HepG2 (cell line): ENCODE results near the gene TNFRSF25. TPM values are rescaled to one million over a fixed set of nuclear protein-coding genes. Genes with fewer than 3 reads are reported as not detected.

Experiments
- AGO1 ChIP-seq: fragments of 200-400 bp; formaldehyde crosslinking; IDR thresholded peaks from 2 replicates; pipeline ENCODE4 v1.6.1; 2017; ENCODE audit warnings: mild to moderate bottlenecking, low read depth, low read length, moderate library complexity; ENCODE audit not compliant: poor library complexity, severe bottlenecking
- BCL6 ChIP-seq: IDR thresholded peaks from 2 replicates; pipeline ENCODE4 v1.6.1; 2016; ENCODE audit warnings: missing genetic modification reagents, missing compliant biosample characterization
- HDAC2 ChIP-seq: sonication (generic); formaldehyde crosslinking; IDR thresholded peaks from 2 replicates; pipeline ENCODE4 v1.4.0; 2020; ENCODE audit warnings: missing genetic modification reagents
- NFE2 ChIP-seq: sonication (generic); formaldehyde crosslinking; IDR thresholded peaks from 2 replicates; pipeline ENCODE4 v1.4.0; 2020; ENCODE audit warnings: missing genetic modification reagents
- NFKBIZ ChIP-seq: IDR thresholded peaks from 2 replicates; pipeline ENCODE4 v1.6.1; 2018; ENCODE audit warnings: missing genetic modification reagents, missing compliant biosample characterization
- PITX1 ChIP-seq: sonication (generic); formaldehyde crosslinking; IDR thresholded peaks from 2 replicates; pipeline ENCODE4 v1.5.1; 2020; ENCODE audit warnings: mild to moderate bottlenecking, missing genetic modification reagents
- SAP130 ChIP-seq: IDR thresholded peaks from 2 replicates; pipeline ENCODE4 v1.6.1; 2016; ENCODE audit warnings: low read depth
- SIN3B ChIP-seq: fragments of 150-350 bp; IDR thresholded peaks from 2 replicates; pipeline ENCODE4 v1.6.1; 2014; ENCODE audit warnings: low read length
- ZBTB42 ChIP-seq: sonication (generic); formaldehyde crosslinking; IDR thresholded peaks from 2 replicates; pipeline ENCODE4 v1.5.0; 2020; ENCODE audit warnings: mild to moderate bottlenecking, missing genetic modification reagents
- ZNF160 ChIP-seq: sonication (generic); formaldehyde crosslinking; IDR thresholded peaks from 2 replicates; pipeline ENCODE4 v1.8.0; 2022; ENCODE audit warnings: mild to moderate bottlenecking, inconsistent platforms, missing genetic modification reagents
- ZNF253 ChIP-seq: sonication (generic); formaldehyde crosslinking; IDR thresholded peaks from 2 replicates; pipeline ENCODE4 v1.8.0; 2022; ENCODE audit warnings: mild to moderate bottlenecking, missing genetic modification reagents, borderline replicate concordance
- ZNF274 ChIP-seq: sonication (generic); formaldehyde crosslinking; IDR thresholded peaks from 2 replicates; pipeline ENCODE4 v1.5.1; 2020; ENCODE audit warnings: mild to moderate bottlenecking, missing genetic modification reagents
- ZNF317 ChIP-seq: sonication (generic); formaldehyde crosslinking; IDR thresholded peaks from 2 replicates; pipeline ENCODE4 v1.5.0; 2020; ENCODE audit warnings: mild to moderate bottlenecking, missing genetic modification reagents
- ZNF558 ChIP-seq: sonication (generic); formaldehyde crosslinking; IDR thresholded peaks from 2 replicates; pipeline ENCODE4 v1.9.0; 2022; ENCODE audit warnings: mild to moderate bottlenecking, missing genetic modification reagents, borderline replicate concordance
- ZNF572 ChIP-seq: sonication (generic); formaldehyde crosslinking; IDR thresholded peaks from 2 replicates; pipeline ENCODE4 v1.5.1; 2020; ENCODE audit warnings: mild to moderate bottlenecking, missing genetic modification reagents
- ZNF687 ChIP-seq: sonication (generic); formaldehyde crosslinking; IDR thresholded peaks from 2 replicates; pipeline ENCODE4 v1.5.1; 2020; ENCODE audit warnings: mild to moderate bottlenecking, missing genetic modification reagents, moderate library complexity
- ZNF75D ChIP-seq: sonication (generic); formaldehyde crosslinking; IDR thresholded peaks from 2 replicates; pipeline ENCODE4 v1.8.1; 2023; ENCODE audit warnings: missing genetic modification reagents, mild to moderate bottlenecking, borderline replicate concordance
- polyA plus RNA-seq, 8 experiments: library from polyadenylated mRNA; depleted of rRNA in 3 of 8; stranded (reverse) in 7 of 8; unstranded in 1 of 8; fragments of >200 nt; fragmentation: Illumina TruSeq in 4 of 8; extraction: Trizol in 4 of 8; gene quantifications; 2 replicates each; pipeline versions ENCODE4 v1.2.1 to v1.2.3, GENCODE V29; 2011 to 2016; ENCODE audit warnings: low read depth in 4 of 8, missing spikeins in 1 of 8, mixed read lengths in 1 of 8; ENCODE audit not compliant: insufficient read depth in 1 of 8
- total RNA-seq, 5 experiments: library from RNA; depleted of rRNA; stranded (reverse); fragments of >200 nt; fragmentation: Illumina TruSeq; extraction: Trizol; gene quantifications; 2 replicates each; pipeline ENCODE4 v1.2.3, GENCODE V29; 2016; ENCODE audit warnings: low read depth in 1 of 5
- TF ChIP-seq, protein P1 (sequence below): sonication (generic); formaldehyde crosslinking; IDR thresholded peaks from 2 replicates; pipeline ENCODE4 v1.8.0; 2022; ENCODE audit warnings: mild to moderate bottlenecking, missing genetic modification reagents
- TF ChIP-seq, protein P2 (sequence below): sonication (generic); formaldehyde crosslinking; conservative IDR thresholded peaks from 2 replicates; pipeline ENCODE4 v1.4.0; 2020; ENCODE audit warnings: mild to moderate bottlenecking, missing genetic modification reagents, moderate library complexity

TNFRSF25 gene
- total and polyA plus RNA-seq, 2 of the 13 experiments (the other 11 are each of a cell fraction or from before 2014, with no cell fraction given): 1.4 to 1.5 TPM

- TF ChIP-seq ZNF572 (CRISPR knock-in tag) (no peak; the same call in 1 of the 2 replicates), ZNF274 (CRISPR knock-in tag) (no peak), NFKBIZ (CRISPR knock-in tag) (no peak), SIN3B (no peak), SAP130 (CRISPR knock-in tag) (peak; percentile 16; the same call in 1 of the 2 replicates), HDAC2 (CRISPR knock-in tag) (0 out of 2 replicates have a peak, but pooled peaks have one; percentile 7), ZNF317 (CRISPR knock-in tag) (no peak), BCL6 (no peak), ZNF687 (peak; percentile 84), ZBTB42 (no peak), PITX1 (CRISPR knock-in tag) (peak; percentile 66; the same call in 1 of the 2 replicates), NFE2 (no peak), ZNF253 (CRISPR knock-in tag) (no peak), ZNF75D (CRISPR knock-in tag) (no peak), ZNF160 (CRISPR knock-in tag) (no peak), ZNF558 (CRISPR knock-in tag) (0 out of 2 replicates have a peak, but pooled peaks have one; percentile 49), AGO1 (no peak)
- TF ChIP-seq, protein P1, sequence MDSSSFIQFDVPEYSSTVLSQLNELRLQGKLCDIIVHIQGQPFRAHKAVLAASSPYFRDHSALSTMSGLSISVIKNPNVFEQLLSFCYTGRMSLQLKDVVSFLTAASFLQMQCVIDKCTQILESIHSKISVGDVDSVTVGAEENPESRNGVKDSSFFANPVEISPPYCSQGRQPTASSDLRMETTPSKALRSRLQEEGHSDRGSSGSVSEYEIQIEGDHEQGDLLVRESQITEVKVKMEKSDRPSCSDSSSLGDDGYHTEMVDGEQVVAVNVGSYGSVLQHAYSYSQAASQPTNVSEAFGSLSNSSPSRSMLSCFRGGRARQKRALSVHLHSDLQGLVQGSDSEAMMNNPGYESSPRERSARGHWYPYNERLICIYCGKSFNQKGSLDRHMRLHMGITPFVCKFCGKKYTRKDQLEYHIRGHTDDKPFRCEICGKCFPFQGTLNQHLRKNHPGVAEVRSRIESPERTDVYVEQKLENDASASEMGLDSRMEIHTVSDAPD: 0 out of 2 replicates have a peak, but pooled peaks have one; percentile 8
- TF ChIP-seq, protein P2, sequence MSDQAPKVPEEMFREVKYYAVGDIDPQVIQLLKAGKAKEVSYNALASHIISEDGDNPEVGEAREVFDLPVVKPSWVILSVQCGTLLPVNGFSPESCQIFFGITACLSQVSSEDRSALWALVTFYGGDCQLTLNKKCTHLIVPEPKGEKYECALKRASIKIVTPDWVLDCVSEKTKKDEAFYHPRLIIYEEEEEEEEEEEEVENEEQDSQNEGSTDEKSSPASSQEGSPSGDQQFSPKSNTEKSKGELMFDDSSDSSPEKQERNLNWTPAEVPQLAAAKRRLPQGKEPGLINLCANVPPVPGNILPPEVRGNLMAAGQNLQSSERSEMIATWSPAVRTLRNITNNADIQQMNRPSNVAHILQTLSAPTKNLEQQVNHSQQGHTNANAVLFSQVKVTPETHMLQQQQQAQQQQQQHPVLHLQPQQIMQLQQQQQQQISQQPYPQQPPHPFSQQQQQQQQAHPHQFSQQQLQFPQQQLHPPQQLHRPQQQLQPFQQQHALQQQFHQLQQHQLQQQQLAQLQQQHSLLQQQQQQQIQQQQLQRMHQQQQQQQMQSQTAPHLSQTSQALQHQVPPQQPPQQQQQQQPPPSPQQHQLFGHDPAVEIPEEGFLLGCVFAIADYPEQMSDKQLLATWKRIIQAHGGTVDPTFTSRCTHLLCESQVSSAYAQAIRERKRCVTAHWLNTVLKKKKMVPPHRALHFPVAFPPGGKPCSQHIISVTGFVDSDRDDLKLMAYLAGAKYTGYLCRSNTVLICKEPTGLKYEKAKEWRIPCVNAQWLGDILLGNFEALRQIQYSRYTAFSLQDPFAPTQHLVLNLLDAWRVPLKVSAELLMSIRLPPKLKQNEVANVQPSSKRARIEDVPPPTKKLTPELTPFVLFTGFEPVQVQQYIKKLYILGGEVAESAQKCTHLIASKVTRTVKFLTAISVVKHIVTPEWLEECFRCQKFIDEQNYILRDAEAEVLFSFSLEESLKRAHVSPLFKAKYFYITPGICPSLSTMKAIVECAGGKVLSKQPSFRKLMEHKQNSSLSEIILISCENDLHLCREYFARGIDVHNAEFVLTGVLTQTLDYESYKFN: peak; percentile 79
These were observed 46.4 kb upstream of the TNFRSF25 start (continued) for GRCh38 chr1:6512245-6512907.
